ENCODE data around the gene ZNF610.

ZNF610 gene

DNA sequence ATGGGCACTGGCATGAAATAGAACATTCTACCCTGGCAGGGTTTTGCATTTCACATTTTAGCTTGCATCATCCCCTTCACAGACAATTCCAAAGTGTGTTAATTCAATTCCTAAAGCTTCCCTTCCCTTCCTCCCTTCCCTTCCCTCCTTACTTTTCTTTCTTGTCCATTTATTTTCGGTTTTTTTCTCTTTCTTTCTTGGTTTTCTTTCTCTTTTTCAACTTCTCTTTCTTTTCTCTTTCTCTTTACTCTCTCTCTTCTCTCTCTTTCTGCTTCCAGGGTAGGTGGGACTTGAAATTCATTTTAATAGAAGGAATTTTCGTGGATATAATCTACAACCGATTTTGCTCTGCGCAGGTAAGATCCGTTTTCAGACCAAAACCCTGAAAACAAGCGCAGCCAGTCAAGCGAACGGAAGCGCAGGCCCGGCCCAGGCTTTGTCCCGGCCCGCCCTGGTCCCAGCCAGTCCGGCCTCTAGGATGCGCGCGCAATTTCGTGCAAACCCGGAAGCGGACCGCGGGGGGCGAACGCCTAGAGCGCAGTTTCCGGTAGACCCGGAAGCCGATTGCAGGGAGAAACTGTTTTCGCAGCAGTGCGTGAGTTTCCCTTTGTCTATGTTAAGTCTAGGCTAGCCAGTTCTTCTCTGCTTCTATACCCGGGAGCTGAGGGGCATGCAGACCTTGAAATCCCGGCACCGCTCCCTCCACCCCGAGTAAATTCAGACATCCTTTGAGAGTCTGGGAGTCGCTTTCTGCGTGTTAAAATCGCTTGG, 61.5 kb downstream of the ZNF610 start, which contains the start of gene ZNF528:
TSS of gene ZNF528 (plus strand) at position 540 of the 771 bp plus-strand sequence. CDS start 4,165 bp downstream, outside the sequence.
- peak; percentile 90 to 93 for DNase-seq (ENCODE audit: low read depth in 2 of 2)

DNA sequence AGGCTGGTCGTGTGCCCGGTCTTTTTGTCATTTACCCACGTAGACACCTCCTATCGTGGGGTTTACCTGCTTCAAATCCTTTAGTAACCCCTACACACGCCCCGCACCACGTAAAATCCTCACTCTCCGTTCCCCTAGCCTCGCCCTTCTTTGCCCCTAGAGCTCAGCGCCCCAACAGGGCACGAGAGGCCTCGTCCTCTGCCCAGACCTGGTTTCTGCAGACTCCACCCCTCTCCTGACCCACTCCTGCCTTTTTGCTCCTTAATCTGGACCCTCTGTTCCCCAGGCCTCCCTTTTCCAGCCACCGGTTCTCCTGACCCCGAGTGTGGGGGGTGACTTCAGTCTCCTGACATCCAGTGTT, 62.0 kb downstream of the ZNF610 start:
- DNase-seq (ENCODE audit: low read depth in 2 of 2): peak in 1 of 2 donors; percentile 1

DNA sequence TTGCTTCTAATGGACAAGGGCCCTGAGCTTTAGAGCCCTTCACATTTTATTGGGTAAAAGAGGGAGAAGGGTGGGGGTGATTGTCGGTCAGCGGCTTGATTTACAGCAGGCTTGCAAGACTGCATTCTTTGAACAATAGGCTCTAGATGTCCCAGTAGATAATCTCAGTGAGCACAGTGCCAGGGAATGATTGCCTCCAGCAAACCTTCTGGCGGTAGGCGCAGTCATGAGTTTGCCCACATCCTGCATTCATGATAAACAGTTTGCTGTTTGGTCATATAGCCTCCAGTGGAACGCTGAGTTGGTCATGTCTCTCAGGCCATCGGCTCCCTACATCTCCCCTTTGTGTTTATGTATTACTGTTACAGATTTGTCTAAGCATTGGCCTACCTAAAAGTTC, 74.2 kb downstream of the ZNF610 start:
- DNase-seq (ENCODE audit: low read depth in 2 of 2): no peak

GRCh38 chr19:52415711-52416110, 79.7 kb downstream of the ZNF610 start:
- DNase-seq (ENCODE audit: low read depth in 2 of 2): no peak

Data from stimulated activated CD4-positive, alpha-beta T cell treated with anti-CD3 and anti-CD28 coated beads, Interleukin-1b, Interleukin-23, amount 100 ng/mL, for 4 hours (primary cell).